Hair follicular keratinocyte (primary cell): ENCODE data around the gene PPP1R26. TPM values are rescaled to one million over a fixed set of nuclear protein-coding genes. Genes with fewer than 3 reads are reported as not detected.

Experiments
- total RNA-seq: library from RNA; depleted of rRNA; stranded (reverse); fragments of >200 nt; gene quantifications from 2 replicates; pipeline ENCODE4 v1.2.3, GENCODE V29; 2015

The PPP1R26 gene
- 20.7 and 30.8 TPM in 2 replicates for total RNA-seq

GRCh38 chr9:135479469-135480052, at the start of gene PPP1R26:
Gene PPP1R26, plus strand, starts transcription at chr9:135479782. Its CDS starts 4,729 bp downstream, at chr9:135484511.

GRCh38 chr9:135500525-135501260, 21.1 kb downstream of the PPP1R26 start, which contains the start of gene MRPS2:
Gene MRPS2, plus strand, starts transcription at chr9:135500682. Its CDS starts 29 bp downstream, at chr9:135500711.

GRCh38 chr9:135520916-135521607, 41.5 kb downstream of the PPP1R26 start, which contains the start of gene LCN1:
Gene LCN1, plus strand, starts transcription at chr9:135521440. Its CDS starts 58 bp downstream, at chr9:135521498.

Other genes with a start within 250 kb of the PPP1R26 start
- 56.1 and 72.4 TPM in 2 replicates for gene MRPS2, start 20.9 kb downstream of the PPP1R26 start, total RNA-seq
- gene LCN1, start 41.7 kb downstream of the PPP1R26 start, total RNA-seq, result not detected in 2 replicates
- gene OBP2A, start 66.3 kb downstream of the PPP1R26 start, total RNA-seq, result not detected in 2 replicates
- not detected in 2 replicates for gene PAEP, start 82.0 kb downstream of the PPP1R26 start, total RNA-seq
- not detected in 2 replicates for gene GLT6D1, start 159.8 kb downstream of the PPP1R26 start, total RNA-seq
- not detected in 2 replicates for gene LCN9, start 183.5 kb downstream of the PPP1R26 start, total RNA-seq
- gene SOHLH1, start 219.7 kb downstream of the PPP1R26 start, total RNA-seq, result not detected in 2 replicates
- not detected in 2 replicates for gene KCNT1, start 222.4 kb downstream of the PPP1R26 start, total RNA-seq